SU-DHL-6 (cell line): ENCODE results near the gene CRB2.

Experiments
- EZH2phosphoT487 ChIP-seq: fragments of 200-600 bp; sonication (generic), shearing (Covaris generic); conservative IDR thresholded peaks from 2 replicates; pipeline ENCODE4 v1.6.1; 2018; ENCODE audit warnings: mild to moderate bottlenecking, antibody characterized with exemption, low read length, moderate library complexity, mixed read lengths
- TF ChIP-seq, protein P1 (sequence below): fragments of 200-600 bp; sonication (generic); IDR thresholded peaks from one replicate; pipeline ENCODE4 v1.5.1; 2017; ENCODE audit warnings: antibody characterized with exemption, mild to moderate bottlenecking, low read length, moderate library complexity; ENCODE audit not compliant: insufficient read depth, poor library complexity, severe bottlenecking

DNA sequence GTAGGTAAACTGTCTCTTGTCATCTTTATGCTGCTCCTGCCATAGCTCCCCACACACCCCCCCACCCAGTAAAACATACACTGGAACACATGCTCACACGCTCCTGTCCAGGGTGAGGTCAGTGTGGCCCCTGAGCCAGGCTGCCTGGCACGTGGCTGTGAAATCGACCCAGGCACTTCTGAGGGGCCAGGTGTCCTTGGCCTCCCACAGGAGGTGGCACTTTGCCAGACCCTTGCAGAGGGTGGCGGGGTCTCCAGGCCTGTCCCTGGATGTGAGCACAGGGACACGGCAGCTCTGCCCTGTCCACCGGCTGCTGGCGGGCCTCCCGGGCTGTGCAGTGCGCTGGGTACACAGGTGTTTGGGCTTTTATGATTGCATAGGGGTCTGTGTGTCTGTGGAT is 10.0 kb upstream of the CRB2 start:
- TF ChIP-seq, protein P1, sequence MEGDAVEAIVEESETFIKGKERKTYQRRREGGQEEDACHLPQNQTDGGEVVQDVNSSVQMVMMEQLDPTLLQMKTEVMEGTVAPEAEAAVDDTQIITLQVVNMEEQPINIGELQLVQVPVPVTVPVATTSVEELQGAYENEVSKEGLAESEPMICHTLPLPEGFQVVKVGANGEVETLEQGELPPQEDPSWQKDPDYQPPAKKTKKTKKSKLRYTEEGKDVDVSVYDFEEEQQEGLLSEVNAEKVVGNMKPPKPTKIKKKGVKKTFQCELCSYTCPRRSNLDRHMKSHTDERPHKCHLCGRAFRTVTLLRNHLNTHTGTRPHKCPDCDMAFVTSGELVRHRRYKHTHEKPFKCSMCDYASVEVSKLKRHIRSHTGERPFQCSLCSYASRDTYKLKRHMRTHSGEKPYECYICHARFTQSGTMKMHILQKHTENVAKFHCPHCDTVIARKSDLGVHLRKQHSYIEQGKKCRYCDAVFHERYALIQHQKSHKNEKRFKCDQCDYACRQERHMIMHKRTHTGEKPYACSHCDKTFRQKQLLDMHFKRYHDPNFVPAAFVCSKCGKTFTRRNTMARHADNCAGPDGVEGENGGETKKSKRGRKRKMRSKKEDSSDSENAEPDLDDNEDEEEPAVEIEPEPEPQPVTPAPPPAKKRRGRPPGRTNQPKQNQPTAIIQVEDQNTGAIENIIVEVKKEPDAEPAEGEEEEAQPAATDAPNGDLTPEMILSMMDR: no peak
- TF ChIP-seq EZH2phosphoT487: no peak
